PC-3 (cell line): ENCODE data around the gene ROBO2. TPM values are rescaled to one million over a fixed set of nuclear protein-coding genes. Genes with fewer than 3 reads are reported as not detected.

Experiments used
- ATAC-seq: fragments of 200-7000 bp; cut with Tn5 transposase; 2 replicates; pipeline ENCODE4 v1.9.1; 2020; ENCODE audit warnings: mild to moderate bottlenecking, moderate library complexity
- BruUV-seq: library from RNA; stranded (reverse); fragments of 400-500 nt; replicated peaks from 2 replicates; lab custom pipeline; 2021; lab: Mats Ljungman, UMichigan
- CTCF ChIA-PET: fragments of 300-600 bp; sonication (Branson Sonifier 250); formaldehyde crosslinking; loops from one replicate; lab custom pipeline; 2022; ENCODE audit warnings: antibody characterized with exemption; lab: Charles Lee
- POLR2A ChIA-PET: fragments of 300-600 bp; sonication (Branson Sonifier 250); formaldehyde crosslinking; loops from one replicate; lab custom pipeline; 2022; ENCODE audit warnings: antibody characterized with exemption; ENCODE audit not compliant: unreplicated experiment; lab: Charles Lee
- DNase-seq: peaks from one replicate; pipeline ENCODE4 v3.0.0-alpha.2; 2015
- H2AFZ ChIP-seq: fragments of 300-600 bp; sonication (generic); 2 replicates; pipeline ENCODE4 v1.6.0; 2016; ENCODE audit warnings: antibody characterized with exemption, low read length
- H3F3A ChIP-seq: fragments of 300-600 bp; sonication (generic); one replicate; pipeline ENCODE4 v1.6.0; 2017; ENCODE audit warnings: antibody characterized with exemption, low read length, control low read depth, mild to moderate bottlenecking; ENCODE audit not compliant: unreplicated experiment
- H3K27ac ChIP-seq: fragments of 300-600 bp; sonication (generic); 2 replicates; pipeline ENCODE4 v1.5.1; 2016; ENCODE audit warnings: mild to moderate bottlenecking, low read length
- H3K27me3 ChIP-seq: fragments of 300-600 bp; sonication (generic); 2 replicates; pipeline ENCODE4 v1.6.1; 2016; ENCODE audit warnings: low read length, mixed read lengths
- H3K36me3 ChIP-seq: fragments of 300-600 bp; sonication (generic); 2 replicates; pipeline ENCODE4 v1.6.1; 2016; ENCODE audit warnings: low read depth, mixed run types, low read length, mixed read lengths
- H3K4me1 ChIP-seq: fragments of 300-600 bp; sonication (generic); 2 replicates; pipeline ENCODE4 v1.5.1; 2016; ENCODE audit warnings: low read length; ENCODE audit not compliant: insufficient read depth
- H3K4me2 ChIP-seq: fragments of 300-600 bp; sonication (generic); 2 replicates; pipeline ENCODE4 v1.6.0; 2016; ENCODE audit warnings: low read length
- H3K4me3 ChIP-seq: fragments of 300-600 bp; sonication (generic); 2 replicates; pipeline ENCODE4 v1.5.1; 2016; ENCODE audit warnings: mild to moderate bottlenecking, low read length, mixed read lengths
- H3K79me2 ChIP-seq: fragments of 300-600 bp; sonication (generic); 2 replicates; pipeline ENCODE4 v1.6.1; 2017; ENCODE audit warnings: low read length, mixed read lengths
- H3K9ac ChIP-seq: fragments of 300-600 bp; sonication (generic); 2 replicates; pipeline ENCODE4 v1.6.0; 2016; ENCODE audit warnings: mild to moderate bottlenecking, low read length
- H3K9me2 ChIP-seq: fragments of 300-600 bp; sonication (generic); replicated peaks from 2 replicates; pipeline ENCODE4 v1.6.1; 2016; ENCODE audit warnings: mixed run types, low read length, mixed read lengths
- H3K9me3 ChIP-seq: fragments of 300-600 bp; sonication (generic); 2 replicates; pipeline ENCODE4 v1.6.1; 2016; ENCODE audit warnings: low read length, mixed read lengths
- H4K20me1 ChIP-seq: fragments of 300-600 bp; sonication (generic); 2 replicates; pipeline ENCODE4 v1.6.1; 2016; ENCODE audit warnings: low read length, mixed read lengths
- EZH2 ChIP-seq: fragments of 300-600 bp; sonication (generic); IDR thresholded peaks from one replicate; pipeline ENCODE4 v1.6.1; 2017; ENCODE audit warnings: antibody characterized with exemption, mild to moderate bottlenecking, low read length; ENCODE audit not compliant: unreplicated experiment
- EZH2phosphoT487 ChIP-seq: fragments of 300-600 bp; sonication (generic); IDR thresholded peaks from 2 replicates; pipeline ENCODE4 v1.6.1; 2018; ENCODE audit warnings: mild to moderate bottlenecking, antibody characterized with exemption, low read length, borderline replicate concordance
- intact Hi-C: fragments of 100-400 bp; cut with micrococcal nuclease; formaldehyde crosslinking; loops from 2 replicates; pipeline ENCODE4 v1.9.0; 2023
- total RNA-seq: library from RNA; depleted of rRNA; stranded (reverse); fragments of >200 nt; gene quantifications from 2 replicates; pipeline ENCODE4 v1.2.3, GENCODE V29; 2014
- TF ChIP-seq, protein P1 (sequence below): fragments of 300-600 bp; sonication (generic); conservative IDR thresholded peaks from 2 replicates; pipeline ENCODE4 v1.5.1; 2017; ENCODE audit warnings: antibody characterized with exemption, low read depth, mild to moderate bottlenecking, low read length

The ROBO2 gene
- total RNA-seq, 1 experiment from 2014 or later = not detected

DNA sequence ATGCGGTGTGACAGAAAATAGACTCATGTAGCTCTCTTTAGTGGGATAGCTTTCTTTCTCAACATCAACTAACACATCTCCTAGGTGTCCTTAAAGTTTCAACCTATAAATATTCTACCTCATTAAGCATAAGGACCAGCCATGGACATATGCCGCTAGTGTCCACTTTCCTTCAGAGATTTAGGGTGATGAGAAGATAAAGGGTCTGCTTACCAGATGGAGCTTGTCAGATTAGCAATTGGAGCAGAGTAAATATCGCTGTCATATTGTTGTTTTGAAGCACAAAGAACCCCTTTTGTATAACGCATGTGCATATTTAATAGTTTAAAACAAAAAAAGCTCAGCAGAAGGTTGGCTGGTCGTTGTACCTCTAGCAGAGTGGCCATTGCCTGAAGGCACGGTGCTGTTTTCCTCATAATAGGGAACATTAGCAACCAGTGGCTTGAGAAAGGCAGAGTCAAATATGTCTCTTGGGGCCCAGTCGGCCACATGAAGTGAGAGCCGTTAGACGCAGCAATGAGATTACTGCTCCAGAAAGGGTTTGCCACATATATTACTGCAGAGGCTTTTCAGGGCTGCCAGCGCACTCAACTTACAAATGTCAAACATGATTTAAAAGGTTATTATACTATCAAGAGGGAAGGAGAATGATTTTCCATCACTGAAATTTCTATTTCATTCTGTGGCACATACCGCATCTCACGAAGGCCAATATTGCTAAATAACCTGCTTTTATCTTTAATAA is 264.2 kb downstream of the ROBO2 start:
- H3K4me2 ChIP-seq = no peak overlapping the region
- no peaks in the 10 kb centered on the region for H3K9me2 ChIP-seq
- TF ChIP-seq, protein P1, sequence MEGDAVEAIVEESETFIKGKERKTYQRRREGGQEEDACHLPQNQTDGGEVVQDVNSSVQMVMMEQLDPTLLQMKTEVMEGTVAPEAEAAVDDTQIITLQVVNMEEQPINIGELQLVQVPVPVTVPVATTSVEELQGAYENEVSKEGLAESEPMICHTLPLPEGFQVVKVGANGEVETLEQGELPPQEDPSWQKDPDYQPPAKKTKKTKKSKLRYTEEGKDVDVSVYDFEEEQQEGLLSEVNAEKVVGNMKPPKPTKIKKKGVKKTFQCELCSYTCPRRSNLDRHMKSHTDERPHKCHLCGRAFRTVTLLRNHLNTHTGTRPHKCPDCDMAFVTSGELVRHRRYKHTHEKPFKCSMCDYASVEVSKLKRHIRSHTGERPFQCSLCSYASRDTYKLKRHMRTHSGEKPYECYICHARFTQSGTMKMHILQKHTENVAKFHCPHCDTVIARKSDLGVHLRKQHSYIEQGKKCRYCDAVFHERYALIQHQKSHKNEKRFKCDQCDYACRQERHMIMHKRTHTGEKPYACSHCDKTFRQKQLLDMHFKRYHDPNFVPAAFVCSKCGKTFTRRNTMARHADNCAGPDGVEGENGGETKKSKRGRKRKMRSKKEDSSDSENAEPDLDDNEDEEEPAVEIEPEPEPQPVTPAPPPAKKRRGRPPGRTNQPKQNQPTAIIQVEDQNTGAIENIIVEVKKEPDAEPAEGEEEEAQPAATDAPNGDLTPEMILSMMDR = no peak
- TF ChIP-seq EZH2phosphoT487 (no peak), EZH2 (no peak)
- CTCF ChIA-PET = no interaction called here
- H3F3A ChIP-seq = no peaks in the 10 kb centered on the region
- H2AFZ ChIP-seq = no peak overlapping the region
- H4K20me1 ChIP-seq = no peaks in the 10 kb centered on the region
- intact Hi-C loops = no loop called here
- DNase-seq = no peak
- H3K4me1 ChIP-seq = no peaks in the 10 kb centered on the region
- no peak overlapping the region for H3K9ac ChIP-seq
- H3K27ac ChIP-seq = no peak overlapping the region
- peaks cover 51% of the 10 kb centered on the region for H3K27me3 ChIP-seq
- no peaks in the 10 kb centered on the region for H3K9me3 ChIP-seq
- H3K79me2 ChIP-seq = no peaks in the 10 kb centered on the region
- BruUV-seq = no TSS peak
- ATAC-seq = no peak
- no peaks in the 10 kb centered on the region for H3K36me3 ChIP-seq
- H3K4me3 ChIP-seq = no peak overlapping the region
- POLR2A ChIA-PET = no interaction called here

GRCh38 chr3:77304700-77305021 is 264.8 kb downstream of the ROBO2 start:
- no TSS peak for BruUV-seq
- TF ChIP-seq, protein P1 = no peak
- no peak for TF ChIP-seq EZH2phosphoT487
- no peak for TF ChIP-seq EZH2
- peaks cover 56% of the 10 kb centered on the region for H3K27me3 ChIP-seq
- ATAC-seq = no peak
- DNase-seq = no peak
- H3K9ac ChIP-seq = no peak overlapping the region
- no peaks in the 10 kb centered on the region for H4K20me1 ChIP-seq
- CTCF ChIA-PET = no interaction called here
- H3K27ac ChIP-seq = no peak overlapping the region
- H3K36me3 ChIP-seq = no peaks in the 10 kb centered on the region
- no peak overlapping the region for H3K4me2 ChIP-seq
- no peaks in the 10 kb centered on the region for H3F3A ChIP-seq
- H3K79me2 ChIP-seq = no peaks in the 10 kb centered on the region
- intact Hi-C loops = no loop called here
- no peak overlapping the region for H3K4me3 ChIP-seq
- no peak overlapping the region for H2AFZ ChIP-seq
- no peaks in the 10 kb centered on the region for H3K4me1 ChIP-seq
- no peaks in the 10 kb centered on the region for H3K9me2 ChIP-seq
- no peaks in the 10 kb centered on the region for H3K9me3 ChIP-seq
- POLR2A ChIA-PET = no interaction called here

DNA sequence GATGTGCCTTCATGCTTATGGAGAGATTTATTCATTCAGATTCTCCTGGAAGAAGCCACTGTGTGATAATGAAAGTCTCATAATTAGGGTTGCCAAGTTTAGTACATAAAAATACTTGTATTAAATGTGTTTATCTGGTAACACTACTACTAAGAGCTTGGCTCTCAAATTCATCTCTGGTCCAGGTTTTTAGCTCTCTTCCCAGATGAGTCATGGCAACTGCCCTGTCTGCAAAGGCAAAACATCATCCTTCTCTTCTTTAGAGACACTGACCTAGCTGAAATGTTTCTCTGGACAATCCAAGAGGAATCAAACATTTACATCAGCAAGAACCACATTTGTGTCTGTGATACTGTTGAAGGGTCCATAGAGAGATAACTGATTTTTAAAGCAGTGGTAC is 269.6 kb downstream of the ROBO2 start:
- ATAC-seq (no peak), DNase-seq (no peak)
- CTCF ChIA-PET = interaction anchor here (0.6 kb wide), 1 partner anchor 11 kb away, joined by 8 read pairs; no protein-coding TSS in a partner anchor
- no peaks in the 10 kb centered on the region for H4K20me1 ChIP-seq
- intact Hi-C loops = no loop called here
- H3K36me3 ChIP-seq = no peaks in the 10 kb centered on the region
- H3F3A ChIP-seq = no peaks in the 10 kb centered on the region
- TF ChIP-seq EZH2 = no peak
- TF ChIP-seq EZH2phosphoT487 = no peak
- TF ChIP-seq, protein P1 = no peak
- no peaks in the 10 kb centered on the region for H3K4me1 ChIP-seq
- no TSS peak for BruUV-seq
- H3K27ac ChIP-seq = no peak overlapping the region
- no peak overlapping the region for H3K9ac ChIP-seq
- H2AFZ ChIP-seq = no peak overlapping the region
- no peak overlapping the region for H3K4me2 ChIP-seq
- POLR2A ChIA-PET = no interaction called here
- H3K9me2 ChIP-seq = no peaks in the 10 kb centered on the region
- no peaks in the 10 kb centered on the region for H3K9me3 ChIP-seq
- no peaks in the 10 kb centered on the region for H3K79me2 ChIP-seq
- H3K27me3 ChIP-seq = peaks cover 52% of the 10 kb centered on the region
- H3K4me3 ChIP-seq = no peak overlapping the region
